Neural cell (in vitro differentiated cells): ENCODE measurements around the gene LSMEM2. TPM values are rescaled to one million over a fixed set of nuclear protein-coding genes. Genes with fewer than 3 reads are reported as not detected.
A peak's percentile ranks its signal among the peaks of the same experiment; 100 is the strongest.

ENCODE experiments used
- H2AFZ ChIP-seq: fragments of 200-600, 300-800 bp; sonication (generic), shearing (Covaris generic); 2 replicates; pipeline ENCODE4 v1.6.0; 2014; ENCODE audit warnings: low read depth, mild to moderate bottlenecking, antibody characterized with exemption, low read length, moderate library complexity
- H3F3A ChIP-seq: fragments of 200-600 bp; shearing (Covaris generic); 2 replicates; pipeline ENCODE4 v1.6.1; 2016; ENCODE audit warnings: mild to moderate bottlenecking, moderate library complexity, mixed read lengths, antibody characterized with exemption, low read length; ENCODE audit not compliant: insufficient read depth, poor library complexity, severe bottlenecking
- H3K27ac ChIP-seq: fragments of 200-600, 300-800 bp; sonication (generic), shearing (Covaris generic); 2 replicates; pipeline ENCODE4 v1.5.1; 2014; ENCODE audit warnings: mild to moderate bottlenecking, low read length, moderate library complexity
- H3K27me3 ChIP-seq: fragments of 300-800, 200-600 bp; sonication (generic), shearing (Covaris generic); 2 replicates; pipeline ENCODE4 v1.6.0; 2014; ENCODE audit warnings: mild to moderate bottlenecking, low read depth, low read length, moderate library complexity; ENCODE audit not compliant: insufficient read depth
- H3K36me3 ChIP-seq: fragments of 300-800, 200-600 bp; sonication (generic), shearing (Covaris generic); 2 replicates; pipeline ENCODE4 v1.5.1; 2014; ENCODE audit warnings: mild to moderate bottlenecking, antibody characterized with exemption, low read length, moderate library complexity; ENCODE audit not compliant: insufficient read depth
- H3K4me2 ChIP-seq: fragments of 300-800, 200-600 bp; sonication (generic), shearing (Covaris generic); 2 replicates; pipeline ENCODE4 v1.6.0; 2014; ENCODE audit warnings: mild to moderate bottlenecking, low read length
- H3K4me3 ChIP-seq: fragments of 300-800, 200-600 bp; sonication (generic), shearing (Covaris generic); 2 replicates; pipeline ENCODE4 v1.5.1; 2014; ENCODE audit warnings: mild to moderate bottlenecking, low read length, moderate library complexity
- H3K79me2 ChIP-seq: fragments of 200-600 bp; shearing (Covaris generic); replicated peaks from 2 replicates; pipeline ENCODE4 v1.6.0; 2014; ENCODE audit warnings: mild to moderate bottlenecking, low read length, moderate library complexity; ENCODE audit not compliant: insufficient read depth
- H3K9ac ChIP-seq: fragments of 300-800, 200-600 bp; sonication (generic), shearing (Covaris generic); 2 replicates; pipeline ENCODE4 v1.6.1; 2016; ENCODE audit warnings: mild to moderate bottlenecking, low read length, mixed read lengths
- H3K9me2 ChIP-seq: fragments of 200-600 bp; shearing (Covaris generic); 2 replicates; pipeline ENCODE4 v1.6.1; 2016; ENCODE audit warnings: mild to moderate bottlenecking, low read length, mixed read lengths; ENCODE audit not compliant: insufficient read depth
- H3K9me3 ChIP-seq: fragments of 200-600, 300-800 bp; sonication (generic), shearing (Covaris generic); 2 replicates; pipeline ENCODE4 v1.6.1; 2016; ENCODE audit warnings: mild to moderate bottlenecking, mixed run types, low read length, moderate library complexity, mixed read lengths
- H4K20me1 ChIP-seq: fragments of 200-600 bp; shearing (Covaris generic); 2 replicates; pipeline ENCODE4 v1.6.1; 2016; ENCODE audit warnings: mild to moderate bottlenecking, mixed run types; ENCODE audit not compliant: insufficient read depth
- EP300 ChIP-seq: fragments of 450-650 bp; conservative IDR thresholded peaks from 2 replicates; pipeline ENCODE4 v1.6.1; 2014; ENCODE audit warnings: antibody characterized with exemption, mild to moderate bottlenecking, moderate library complexity; ENCODE audit not compliant: poor library complexity, severe bottlenecking
- EZH2 ChIP-seq: fragments of 200-600, 300-800 bp; shearing (Covaris generic), sonication (generic); IDR thresholded peaks from 2 replicates; pipeline ENCODE4 v1.6.1; 2014; ENCODE audit warnings: antibody characterized with exemption, low read length, borderline replicate concordance, mild to moderate bottlenecking; ENCODE audit not compliant: insufficient read depth, poor library complexity, severe bottlenecking
- MXI1 ChIP-seq: fragments of 450-650 bp; conservative IDR thresholded peaks from 2 replicates; pipeline ENCODE4 v1.6.1; 2014; ENCODE audit warnings: antibody characterized with exemption, mild to moderate bottlenecking; ENCODE audit not compliant: poor library complexity, severe bottlenecking
- POLR2AphosphoS5 ChIP-seq: IDR thresholded peaks from 2 replicates; pipeline ENCODE4 v1.6.1; 2012
- RAD21 ChIP-seq: fragments of 450-650 bp; conservative IDR thresholded peaks from 2 replicates; pipeline ENCODE4 v1.6.1; 2014; ENCODE audit warnings: antibody characterized with exemption, mild to moderate bottlenecking, moderate library complexity
- SMC3 ChIP-seq: fragments of 450-650 bp; conservative IDR thresholded peaks from 2 replicates; pipeline ENCODE4 v1.6.1; 2014; ENCODE audit warnings: antibody characterized with exemption, mild to moderate bottlenecking, moderate library complexity; ENCODE audit not compliant: poor library complexity
- TAF1 ChIP-seq: IDR thresholded peaks from 2 replicates; pipeline ENCODE4 v1.6.1; 2012; ENCODE audit warnings: low read depth
- polyA plus RNA-seq: library from polyadenylated mRNA; depleted of rRNA; stranded (reverse); fragments of >200 nt; gene quantifications from 2 replicates; pipeline ENCODE4 v1.2.3, GENCODE V29; 2014
- TF ChIP-seq, protein P1 (sequence below): IDR thresholded peaks from 2 replicates; pipeline ENCODE4 v1.6.1; 2012; ENCODE audit warnings: borderline replicate concordance
- TF ChIP-seq, protein P2 (sequence below): fragments of 450-650 bp; IDR thresholded peaks from 2 replicates; pipeline ENCODE4 v1.5.1; 2014; ENCODE audit warnings: antibody characterized with exemption, mild to moderate bottlenecking, moderate library complexity; ENCODE audit not compliant: poor library complexity, severe bottlenecking

The LSMEM2 gene
- polyA plus RNA-seq, 1 donor from 2014 or later, result not detected

DNA sequence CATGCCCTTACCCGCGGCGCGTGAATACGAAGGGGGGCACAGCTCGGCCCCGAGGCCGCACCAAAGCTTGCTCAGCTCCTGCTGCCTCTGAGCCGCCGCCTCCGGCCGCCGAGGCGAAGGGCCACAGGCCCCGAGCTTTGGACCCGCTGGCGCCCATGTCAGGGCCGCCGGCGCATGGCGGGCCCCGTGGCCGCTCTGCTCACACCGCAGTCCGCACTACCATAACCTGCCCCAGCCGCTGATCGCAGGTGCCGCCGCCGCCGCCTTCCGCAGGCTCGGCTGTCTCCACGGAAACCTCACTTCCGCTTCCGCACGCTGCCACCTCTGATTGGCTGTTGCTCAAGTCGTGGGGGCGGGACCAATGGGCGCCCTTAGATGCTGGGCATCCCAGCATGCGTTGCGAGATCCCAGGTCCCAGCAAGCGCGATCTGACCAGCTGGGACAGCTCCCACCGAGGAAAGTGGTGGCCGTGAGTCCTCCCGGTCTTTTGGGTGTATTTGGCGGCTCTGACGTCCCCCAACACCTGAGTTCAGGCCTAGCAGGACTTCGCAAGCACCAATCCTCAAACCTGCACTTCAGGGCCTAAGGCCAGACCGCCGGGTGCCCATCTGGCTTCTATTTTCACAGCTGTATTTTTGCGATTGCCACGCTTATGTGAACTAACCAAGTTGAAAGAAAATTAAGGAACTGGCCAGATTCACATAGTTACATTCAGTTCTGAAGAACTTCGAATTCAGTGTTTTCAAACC lies 49.2 kb downstream of the LSMEM2 start, which contains the start of gene TUSC2:
TUSC2 (minus strand) TSS at position 281 of the 749 bp plus-strand sequence; CDS start at position 157, 124 bp downstream.
- H3K27ac ChIP-seq, result peak within 1 kb of the TSS; percentile 66
- H3F3A ChIP-seq, result no peaks in the 10 kb centered on the region
- no peaks in the 10 kb centered on the region for H3K27me3 ChIP-seq
- TF ChIP-seq EP300 (no peak), MXI1 (peak; percentile 92), SMC3 (no peak), EZH2 (no peak), RAD21 (no peak), TAF1 (no peak), POLR2AphosphoS5 (peak; percentile 96)
- TF ChIP-seq, protein P1, sequence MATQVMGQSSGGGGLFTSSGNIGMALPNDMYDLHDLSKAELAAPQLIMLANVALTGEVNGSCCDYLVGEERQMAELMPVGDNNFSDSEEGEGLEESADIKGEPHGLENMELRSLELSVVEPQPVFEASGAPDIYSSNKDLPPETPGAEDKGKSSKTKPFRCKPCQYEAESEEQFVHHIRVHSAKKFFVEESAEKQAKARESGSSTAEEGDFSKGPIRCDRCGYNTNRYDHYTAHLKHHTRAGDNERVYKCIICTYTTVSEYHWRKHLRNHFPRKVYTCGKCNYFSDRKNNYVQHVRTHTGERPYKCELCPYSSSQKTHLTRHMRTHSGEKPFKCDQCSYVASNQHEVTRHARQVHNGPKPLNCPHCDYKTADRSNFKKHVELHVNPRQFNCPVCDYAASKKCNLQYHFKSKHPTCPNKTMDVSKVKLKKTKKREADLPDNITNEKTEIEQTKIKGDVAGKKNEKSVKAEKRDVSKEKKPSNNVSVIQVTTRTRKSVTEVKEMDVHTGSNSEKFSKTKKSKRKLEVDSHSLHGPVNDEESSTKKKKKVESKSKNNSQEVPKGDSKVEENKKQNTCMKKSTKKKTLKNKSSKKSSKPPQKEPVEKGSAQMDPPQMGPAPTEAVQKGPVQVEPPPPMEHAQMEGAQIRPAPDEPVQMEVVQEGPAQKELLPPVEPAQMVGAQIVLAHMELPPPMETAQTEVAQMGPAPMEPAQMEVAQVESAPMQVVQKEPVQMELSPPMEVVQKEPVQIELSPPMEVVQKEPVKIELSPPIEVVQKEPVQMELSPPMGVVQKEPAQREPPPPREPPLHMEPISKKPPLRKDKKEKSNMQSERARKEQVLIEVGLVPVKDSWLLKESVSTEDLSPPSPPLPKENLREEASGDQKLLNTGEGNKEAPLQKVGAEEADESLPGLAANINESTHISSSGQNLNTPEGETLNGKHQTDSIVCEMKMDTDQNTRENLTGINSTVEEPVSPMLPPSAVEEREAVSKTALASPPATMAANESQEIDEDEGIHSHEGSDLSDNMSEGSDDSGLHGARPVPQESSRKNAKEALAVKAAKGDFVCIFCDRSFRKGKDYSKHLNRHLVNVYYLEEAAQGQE, result peak; percentile 66
- TF ChIP-seq, protein P2, sequence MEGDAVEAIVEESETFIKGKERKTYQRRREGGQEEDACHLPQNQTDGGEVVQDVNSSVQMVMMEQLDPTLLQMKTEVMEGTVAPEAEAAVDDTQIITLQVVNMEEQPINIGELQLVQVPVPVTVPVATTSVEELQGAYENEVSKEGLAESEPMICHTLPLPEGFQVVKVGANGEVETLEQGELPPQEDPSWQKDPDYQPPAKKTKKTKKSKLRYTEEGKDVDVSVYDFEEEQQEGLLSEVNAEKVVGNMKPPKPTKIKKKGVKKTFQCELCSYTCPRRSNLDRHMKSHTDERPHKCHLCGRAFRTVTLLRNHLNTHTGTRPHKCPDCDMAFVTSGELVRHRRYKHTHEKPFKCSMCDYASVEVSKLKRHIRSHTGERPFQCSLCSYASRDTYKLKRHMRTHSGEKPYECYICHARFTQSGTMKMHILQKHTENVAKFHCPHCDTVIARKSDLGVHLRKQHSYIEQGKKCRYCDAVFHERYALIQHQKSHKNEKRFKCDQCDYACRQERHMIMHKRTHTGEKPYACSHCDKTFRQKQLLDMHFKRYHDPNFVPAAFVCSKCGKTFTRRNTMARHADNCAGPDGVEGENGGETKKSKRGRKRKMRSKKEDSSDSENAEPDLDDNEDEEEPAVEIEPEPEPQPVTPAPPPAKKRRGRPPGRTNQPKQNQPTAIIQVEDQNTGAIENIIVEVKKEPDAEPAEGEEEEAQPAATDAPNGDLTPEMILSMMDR, result no peak
- no peaks in the 10 kb centered on the region for H3K36me3 ChIP-seq
- H3K9me2 ChIP-seq, result no peaks in the 10 kb centered on the region
- H3K9me3 ChIP-seq, result no peaks in the 10 kb centered on the region
- no peaks in the 10 kb centered on the region for H4K20me1 ChIP-seq
- H3K4me2 ChIP-seq, result peak within 1 kb of the TSS; percentile 87
- peak within 1 kb of the TSS; percentile 85 for H3K9ac ChIP-seq
- H3K79me2 ChIP-seq, result peaks cover 12% of the 10 kb centered on the region
- H3K4me3 ChIP-seq, result peak within 1 kb of the TSS; percentile 100
- peak within 1 kb of the TSS; percentile 56 for H2AFZ ChIP-seq

DNA sequence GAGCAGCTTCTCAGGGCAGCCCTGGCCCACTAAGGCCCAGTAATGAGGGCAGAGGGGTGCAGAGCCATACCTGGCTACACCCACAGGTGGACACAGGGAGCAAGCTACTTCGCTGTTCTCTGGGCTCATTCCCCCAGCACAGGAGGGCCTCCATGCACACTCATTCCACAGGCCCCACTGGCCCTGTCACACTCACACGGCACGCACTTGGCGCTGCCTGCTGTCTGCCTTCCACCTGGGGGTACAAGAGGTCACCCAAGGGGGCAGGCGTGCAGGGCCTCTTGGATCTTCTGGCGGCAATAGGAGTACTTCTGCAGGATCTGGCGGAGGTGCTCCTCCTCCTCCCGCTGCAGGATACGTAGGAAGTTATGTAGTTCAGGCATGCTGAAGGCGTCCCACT lies 51.4 kb downstream of the LSMEM2 start:
- Histone ChIP-seq H3K79me2 (peaks cover 21% of the 10 kb centered on the region), H3F3A (no peaks in the 10 kb centered on the region), H3K27me3 (no peaks in the 10 kb centered on the region), H2AFZ (no peak overlapping the region), H3K27ac (no peak overlapping the region), H3K36me3 (no peaks in the 10 kb centered on the region), H3K9me2 (no peaks in the 10 kb centered on the region), H3K9me3 (no peaks in the 10 kb centered on the region), H3K9ac (no peak overlapping the region), H4K20me1 (no peaks in the 10 kb centered on the region), H3K4me2 (no peak overlapping the region), H3K4me3 (no peak overlapping the region)
- TF ChIP-seq, protein P1, result no peak
- TF ChIP-seq MXI1 (no peak), EZH2 (no peak), EP300 (no peak), RAD21 (no peak), SMC3 (no peak), POLR2AphosphoS5 (no peak), TAF1 (no peak)
- TF ChIP-seq, protein P2, result no peak
